GM19035 (cell line): ENCODE results near the gene NOXO1.
"Not testable (repeated sequence)": the region's sequence is repeated elsewhere in the genome, so short reads cannot be mapped to it uniquely, and the experiment has no call there.

Experiments
- ATAC-seq: cut with Tn5 transposase; IDR thresholded peaks from one replicate; pipeline ENCODE4 v1.9.1; 2021; ENCODE audit not compliant: unreplicated experiment

The NOXO1 gene

DNA sequence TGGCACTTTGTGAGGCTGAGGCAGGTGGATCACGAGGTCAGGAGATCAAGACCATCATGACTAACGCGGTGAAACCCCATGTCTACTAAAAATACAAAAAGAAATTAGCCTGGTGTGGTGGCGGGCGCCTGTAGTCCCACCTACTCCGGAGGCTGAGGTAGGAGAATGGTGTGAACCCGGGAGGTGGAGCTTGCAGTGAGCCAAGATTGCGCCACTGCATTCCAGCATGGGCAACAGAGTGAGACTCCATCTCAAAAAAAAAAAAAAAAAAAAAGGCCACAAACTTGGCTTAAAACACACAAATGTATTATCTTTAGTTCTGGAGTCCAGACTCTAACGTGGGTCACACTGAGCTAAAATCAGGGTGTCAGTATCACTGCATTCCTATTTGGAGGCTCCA is 30.5 kb upstream of the NOXO1 start:
- not testable (repeated sequence) for ATAC-seq

- peak; percentile 88 for ATAC-seq
Measured at GRCh38 chr16:2009791-2010510, 28.7 kb upstream of the NOXO1 start, which contains the start of gene ZNF598. Gene ZNF598 (minus strand): TSS chr16:2009821.

GRCh38 chr16:2009164-2009711 is 28.0 kb upstream of the NOXO1 start:
- peak; percentile 39 for ATAC-seq

DNA sequence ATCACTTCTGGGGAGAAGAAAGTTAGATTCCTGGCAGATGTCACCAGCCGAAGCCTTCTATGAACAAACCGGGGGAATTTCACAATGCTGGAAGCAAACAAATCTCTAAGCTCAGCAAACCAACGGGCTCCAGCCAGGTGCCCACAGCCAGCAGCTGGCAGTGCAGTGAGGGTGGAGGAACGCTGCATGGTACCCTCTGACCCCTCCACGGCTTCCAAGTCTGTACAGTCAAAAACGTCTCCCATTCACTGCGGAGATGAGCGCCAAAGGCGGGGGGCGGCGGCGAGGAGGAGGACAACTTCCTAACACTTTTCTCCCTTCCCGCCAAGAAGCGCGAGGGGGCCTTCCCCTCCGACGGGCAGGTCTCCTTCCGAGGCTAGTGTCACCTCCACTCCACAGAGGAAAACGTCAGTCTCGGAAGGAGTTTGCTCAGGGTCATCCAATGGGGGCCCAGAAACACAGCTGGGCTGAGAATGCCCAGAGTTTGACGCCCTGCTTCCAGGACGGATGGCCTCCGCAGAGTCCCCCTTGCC is 27.4 kb upstream of the NOXO1 start:
- ATAC-seq: no peak

DNA sequence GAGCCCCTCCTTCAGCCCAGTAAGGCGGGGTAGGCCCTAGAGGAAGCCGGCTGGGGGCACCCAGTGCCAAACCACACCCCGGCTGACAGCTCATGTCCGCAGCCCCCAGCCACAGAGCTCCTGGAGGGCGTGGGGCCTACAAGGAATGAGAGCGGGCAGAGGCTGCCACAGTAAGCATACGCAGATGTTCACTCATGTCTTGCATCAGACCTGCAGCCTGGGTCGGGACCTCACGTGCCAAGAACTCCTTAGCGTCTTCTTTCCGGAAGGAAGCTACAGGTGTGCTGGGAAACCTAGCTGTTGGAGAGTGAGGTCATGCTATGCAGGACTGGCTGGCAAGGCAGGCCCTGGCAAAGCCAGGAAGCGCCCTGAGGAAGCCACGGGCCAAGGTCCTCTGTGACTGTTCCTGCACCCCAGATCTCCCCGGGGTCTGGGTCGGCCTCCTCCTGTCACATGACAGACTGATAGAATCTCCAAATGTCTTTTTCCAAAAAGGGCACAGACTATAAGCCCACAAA is 26.8 kb upstream of the NOXO1 start:
- ATAC-seq: no peak

- no peak for ATAC-seq
Measured at GRCh38 chr16:2007081-2007836, 26.0 kb upstream of the NOXO1 start.

GRCh38 chr16:2006317-2006716 is 25.0 kb upstream of the NOXO1 start:
- ATAC-seq: no peak

DNA sequence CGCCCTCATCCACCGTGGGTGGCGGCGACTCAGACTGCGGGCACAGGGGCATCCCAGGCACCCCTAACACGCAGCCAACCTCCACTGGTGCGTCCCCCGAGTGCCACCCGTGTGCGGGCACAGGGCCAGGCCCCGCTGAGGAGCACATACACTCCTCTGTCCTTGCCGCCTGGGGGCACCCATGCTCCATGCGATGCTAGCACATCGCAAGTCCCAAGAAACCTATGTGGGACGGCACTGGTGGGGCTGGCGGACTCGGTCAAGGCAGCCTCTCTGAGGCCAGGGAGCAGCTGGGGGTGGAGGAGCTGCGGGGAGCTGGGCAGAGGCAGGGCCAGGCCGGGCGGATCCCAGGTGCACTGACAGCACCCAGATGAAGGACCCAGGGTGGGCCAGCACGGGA is 24.4 kb upstream of the NOXO1 start:
- no peak for ATAC-seq

- no peak for ATAC-seq
Measured at GRCh38 chr16:2004795-2005517, 23.7 kb upstream of the NOXO1 start.

- ATAC-seq: no peak
Measured at GRCh38 chr16:2003827-2004641, 22.8 kb upstream of the NOXO1 start.

GRCh38 chr16:2003231-2003826 is 22.1 kb upstream of the NOXO1 start:
- ATAC-seq: no peak

- no peak for ATAC-seq
Measured at GRCh38 chr16:2002406-2003230, 21.3 kb upstream of the NOXO1 start.

DNA sequence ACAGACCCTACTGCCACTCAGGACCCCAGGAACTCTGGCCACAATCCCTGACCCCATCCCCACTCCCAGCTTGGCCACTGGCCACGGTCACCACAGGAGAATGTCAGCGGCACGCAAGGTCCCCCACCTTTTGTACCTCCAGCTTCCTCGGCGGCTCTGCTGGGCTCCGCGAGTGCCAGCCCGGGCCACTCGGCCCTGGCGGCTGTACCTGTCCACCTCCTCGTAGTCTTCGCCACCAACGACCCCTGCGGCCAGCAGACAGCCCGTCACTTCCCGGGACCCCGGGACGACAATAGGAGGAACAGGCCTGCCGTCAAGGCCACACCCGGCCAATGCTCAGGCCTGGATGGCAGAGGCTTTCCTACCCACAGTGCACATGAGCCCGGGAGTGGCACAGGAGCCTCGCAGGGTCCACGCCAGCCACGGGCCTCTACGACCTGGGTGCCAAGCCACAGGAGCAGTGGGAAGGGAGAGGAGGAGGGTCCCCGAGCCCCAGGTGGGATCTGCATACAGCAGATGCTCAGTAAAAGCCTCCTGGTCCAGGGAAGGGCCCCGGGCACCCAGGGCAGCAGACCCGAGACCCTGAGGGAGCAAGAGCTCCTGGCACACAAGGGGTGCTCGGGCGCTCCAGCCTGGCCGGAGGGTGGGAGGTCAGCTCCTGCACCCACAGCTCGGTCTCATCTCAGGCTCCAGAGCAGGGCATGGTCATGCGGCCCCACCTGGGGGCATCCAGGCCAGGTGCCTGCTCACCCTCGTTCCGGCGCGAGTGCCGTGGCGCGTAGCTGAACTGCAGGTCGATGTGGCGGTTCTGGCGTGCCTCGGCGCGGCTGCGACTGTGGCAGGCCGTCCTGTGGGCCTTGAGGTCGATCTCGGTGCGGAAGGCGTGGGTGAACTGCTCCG is 20.4 kb upstream of the NOXO1 start:
- ATAC-seq: no peak

DNA sequence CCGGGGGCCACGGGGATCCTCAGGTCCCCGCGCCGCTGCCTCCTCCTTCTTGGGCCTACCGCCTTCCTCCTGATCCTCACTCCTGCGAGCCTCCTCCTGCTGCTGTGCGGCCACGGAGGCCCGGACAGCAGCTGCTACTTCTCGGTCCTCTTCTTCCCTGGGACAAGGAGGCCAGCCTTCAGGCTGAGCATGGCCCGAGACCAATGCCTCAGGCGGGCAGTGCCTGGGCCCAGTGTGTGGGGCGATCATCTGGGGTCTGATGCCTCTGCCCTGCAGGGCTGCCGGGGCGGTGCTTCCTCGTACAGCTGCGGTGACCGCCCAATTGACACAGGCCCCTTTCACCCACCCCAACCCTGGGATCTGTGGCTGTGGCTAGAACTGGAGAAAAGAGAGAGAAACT is 19.8 kb upstream of the NOXO1 start:
- ATAC-seq: no peak

- no peak for ATAC-seq
Measured at GRCh38 chr16:1999866-2000514, 18.7 kb upstream of the NOXO1 start.

DNA sequence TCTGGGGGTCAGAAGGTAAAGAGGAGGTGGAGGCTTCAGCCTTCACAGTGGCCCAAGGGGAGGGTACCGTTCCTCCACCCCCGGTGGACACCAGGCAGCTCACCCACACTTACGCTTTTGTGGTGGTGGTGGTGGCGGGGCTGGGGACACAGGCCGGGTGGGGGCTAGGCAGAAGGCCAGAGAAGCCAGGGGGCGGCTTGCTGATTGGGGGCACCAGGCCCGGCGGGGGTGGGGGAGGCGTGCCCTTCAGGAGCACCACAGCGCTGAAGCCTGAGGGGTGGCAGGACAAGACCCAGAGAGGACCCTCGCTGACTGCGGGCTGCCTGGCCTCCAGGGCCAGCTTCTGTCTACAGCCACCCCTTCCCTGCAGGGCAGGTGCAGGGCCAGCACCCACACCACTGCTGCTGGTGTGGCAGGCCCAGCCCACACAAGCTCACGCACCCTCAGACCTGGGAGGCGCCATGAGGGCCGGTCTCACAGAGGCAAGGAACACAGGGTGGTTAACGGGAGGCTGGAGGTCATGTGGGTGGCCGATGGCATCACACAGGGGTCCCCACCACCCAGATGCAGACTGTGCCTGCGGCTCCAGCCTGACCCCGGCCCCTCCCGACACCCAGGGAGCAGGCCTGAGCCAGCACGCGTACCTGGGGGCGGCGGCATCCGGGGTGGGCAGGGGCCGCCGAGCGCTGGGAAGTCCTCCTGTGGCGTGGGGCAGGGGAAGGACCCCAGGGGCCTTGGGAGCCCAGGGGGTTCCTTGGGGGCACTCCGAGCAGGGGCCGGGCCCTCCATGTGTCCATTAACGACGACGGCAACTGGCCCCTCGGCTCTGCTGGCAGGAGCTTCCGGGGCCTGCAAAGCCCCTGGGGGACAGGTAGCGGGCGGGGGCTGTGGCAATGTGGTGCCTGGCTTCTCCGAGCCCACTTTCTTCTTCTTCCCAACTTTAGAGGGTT is 17.9 kb upstream of the NOXO1 start:
- no peak for ATAC-seq
